RWPE2 (cell line): ENCODE data around the gene XPO6.
A peak's percentile ranks its signal among the peaks of the same experiment; 100 is the strongest.

Source experiments
- ATAC-seq: fragments of 200-7000 bp; cut with Tn5 transposase; 3 replicates; pipeline ENCODE4 v1.9.1; 2021; ENCODE audit warnings: low read depth
- DNase-seq: peaks from one replicate; pipeline ENCODE4 v3.0.0-alpha.2; 2020; ENCODE audit warnings: low spot score
- H3K27ac ChIP-seq: fragments of 450-650 bp; 2 replicates; pipeline ENCODE4 v1.5.1; 2017; ENCODE audit warnings: mild to moderate bottlenecking; ENCODE audit not compliant: poor library complexity, severe bottlenecking
- H3K27me3 ChIP-seq: fragments of 250-450 bp; sonication (Bioruptor Pico); 2 replicates; pipeline ENCODE4 v1.5.1; 2021; ENCODE audit warnings: mild to moderate bottlenecking, moderate library complexity; ENCODE audit not compliant: insufficient read depth, poor library complexity, severe bottlenecking
- H3K36me3 ChIP-seq: fragments of 250-450 bp; sonication (Bioruptor Pico); 2 replicates; pipeline ENCODE4 v1.5.1; 2020; ENCODE audit warnings: low read depth, mild to moderate bottlenecking, moderate library complexity
- H3K4me1 ChIP-seq: fragments of 250-450 bp; sonication (Bioruptor Pico); 2 replicates; pipeline ENCODE4 v1.5.1; 2021; ENCODE audit warnings: mild to moderate bottlenecking, moderate library complexity; ENCODE audit not compliant: insufficient read depth, poor library complexity, severe bottlenecking
- H3K4me3 ChIP-seq: fragments of 250-450 bp; sonication (Bioruptor Pico); 2 replicates; pipeline ENCODE4 v1.5.1; 2021; ENCODE audit warnings: mild to moderate bottlenecking, moderate library complexity; ENCODE audit not compliant: severe bottlenecking
- H3K9me3 ChIP-seq: fragments of 250-450 bp; sonication (Bioruptor Pico); 2 replicates; pipeline ENCODE4 v1.5.1; 2021; ENCODE audit warnings: mild to moderate bottlenecking, moderate library complexity; ENCODE audit not compliant: severe bottlenecking
- TF ChIP-seq, protein P1 (sequence below): fragments of 450-650 bp; IDR thresholded peaks from one replicate; pipeline ENCODE4 v1.5.1; 2017; ENCODE audit warnings: mild to moderate bottlenecking, moderate library complexity; ENCODE audit not compliant: poor library complexity, severe bottlenecking

XPO6 gene

DNA sequence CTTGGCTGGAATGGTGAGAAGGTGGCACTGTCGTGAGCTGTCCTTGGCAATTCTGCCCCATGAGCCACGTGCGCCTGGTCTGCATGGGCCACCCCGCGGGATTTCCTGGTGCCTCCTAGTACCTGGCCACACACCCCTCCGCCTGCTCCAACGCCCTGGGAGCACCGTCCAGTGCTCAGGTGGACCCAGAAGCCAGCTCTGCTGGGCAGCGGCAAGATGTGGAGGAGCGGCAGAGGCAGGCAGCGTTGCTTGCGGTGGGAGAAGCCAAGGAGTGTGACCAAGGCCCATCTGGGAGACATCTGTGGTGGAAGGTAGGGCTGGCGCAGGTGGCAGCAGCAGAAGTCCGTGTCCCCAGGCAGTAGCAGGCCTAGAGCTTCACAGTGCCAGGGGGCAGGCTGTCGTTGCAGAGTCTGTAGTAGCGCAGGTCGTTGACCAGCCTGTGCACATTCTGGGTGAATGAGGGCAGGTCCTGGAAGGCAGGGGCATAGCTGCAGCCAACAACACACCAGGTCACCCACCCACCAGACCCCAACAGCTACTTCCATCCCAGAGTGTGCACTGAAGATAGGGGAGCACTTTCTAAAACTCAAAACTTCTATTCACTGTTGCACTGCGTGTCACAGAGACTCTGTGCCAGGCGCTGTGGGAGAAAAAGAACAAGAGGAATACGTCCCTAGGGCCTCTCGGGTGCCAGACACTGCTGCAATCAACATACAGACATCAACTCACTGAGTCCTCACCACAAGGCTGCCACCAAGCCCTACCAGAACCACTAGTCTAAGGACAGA lies 113.4 kb downstream of the XPO6 start:
- Histone ChIP-seq H3K36me3 (peaks cover 56% of the 10 kb centered on the region), H3K27me3 (no peaks in the 10 kb centered on the region), H3K4me3 (no peak overlapping the region), H3K27ac (no peak overlapping the region), H3K9me3 (no peaks in the 10 kb centered on the region), H3K4me1 (no peaks in the 10 kb centered on the region)
- DNase-seq = no peak
- no peak for ATAC-seq
- TF ChIP-seq, protein P1, sequence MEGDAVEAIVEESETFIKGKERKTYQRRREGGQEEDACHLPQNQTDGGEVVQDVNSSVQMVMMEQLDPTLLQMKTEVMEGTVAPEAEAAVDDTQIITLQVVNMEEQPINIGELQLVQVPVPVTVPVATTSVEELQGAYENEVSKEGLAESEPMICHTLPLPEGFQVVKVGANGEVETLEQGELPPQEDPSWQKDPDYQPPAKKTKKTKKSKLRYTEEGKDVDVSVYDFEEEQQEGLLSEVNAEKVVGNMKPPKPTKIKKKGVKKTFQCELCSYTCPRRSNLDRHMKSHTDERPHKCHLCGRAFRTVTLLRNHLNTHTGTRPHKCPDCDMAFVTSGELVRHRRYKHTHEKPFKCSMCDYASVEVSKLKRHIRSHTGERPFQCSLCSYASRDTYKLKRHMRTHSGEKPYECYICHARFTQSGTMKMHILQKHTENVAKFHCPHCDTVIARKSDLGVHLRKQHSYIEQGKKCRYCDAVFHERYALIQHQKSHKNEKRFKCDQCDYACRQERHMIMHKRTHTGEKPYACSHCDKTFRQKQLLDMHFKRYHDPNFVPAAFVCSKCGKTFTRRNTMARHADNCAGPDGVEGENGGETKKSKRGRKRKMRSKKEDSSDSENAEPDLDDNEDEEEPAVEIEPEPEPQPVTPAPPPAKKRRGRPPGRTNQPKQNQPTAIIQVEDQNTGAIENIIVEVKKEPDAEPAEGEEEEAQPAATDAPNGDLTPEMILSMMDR = no peak

DNA sequence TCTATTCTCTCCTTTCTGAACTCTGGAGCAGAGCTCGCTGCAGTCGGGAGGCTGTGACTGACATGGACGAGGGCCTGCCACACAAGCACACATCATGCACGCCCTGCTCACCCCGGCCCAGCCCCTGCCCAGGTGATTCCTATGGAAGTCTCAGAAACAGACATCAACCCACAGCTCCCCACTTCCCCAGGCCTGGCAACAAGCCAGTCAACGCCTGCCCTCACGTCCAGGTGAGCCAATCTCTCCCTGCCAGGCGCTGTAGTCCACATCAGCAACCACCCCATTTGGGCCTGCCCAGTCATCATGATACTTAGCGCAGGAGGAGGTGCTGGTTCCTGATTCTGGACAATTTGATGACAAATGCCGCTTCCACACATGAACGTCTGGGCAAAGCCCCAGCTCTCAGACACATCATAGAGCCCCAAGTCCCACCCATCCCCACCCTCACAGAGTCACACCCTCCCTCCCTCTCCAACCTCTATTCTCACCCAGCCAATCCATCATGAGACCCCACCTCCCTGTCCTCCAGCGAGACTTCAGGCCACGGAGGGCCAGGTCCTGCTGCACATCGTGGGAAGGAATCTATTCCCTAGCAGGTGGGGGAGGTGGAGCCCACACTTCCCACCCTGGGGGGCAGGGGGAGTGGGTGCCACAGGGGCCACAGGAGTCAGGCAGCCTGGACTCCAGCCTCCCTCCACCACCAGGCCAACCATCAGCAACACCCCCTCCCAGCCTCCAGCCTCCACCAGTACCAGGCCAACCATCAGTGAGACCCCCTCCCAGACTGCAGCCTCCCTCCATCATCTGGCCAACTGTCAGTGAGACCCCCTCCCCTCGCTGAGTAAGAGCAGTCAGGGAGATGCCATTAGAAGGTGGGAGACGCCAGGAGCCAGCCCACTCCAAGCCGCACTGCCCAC lies 114.5 kb downstream of the XPO6 start:
- Histone ChIP-seq H3K27ac (no peak overlapping the region), H3K4me1 (no peaks in the 10 kb centered on the region), H3K9me3 (no peaks in the 10 kb centered on the region), H3K4me3 (no peak overlapping the region), H3K27me3 (no peaks in the 10 kb centered on the region), H3K36me3 (peaks cover 44% of the 10 kb centered on the region)
- TF ChIP-seq, protein P1 = no peak
- ATAC-seq (no peak), DNase-seq (no peak)

DNA sequence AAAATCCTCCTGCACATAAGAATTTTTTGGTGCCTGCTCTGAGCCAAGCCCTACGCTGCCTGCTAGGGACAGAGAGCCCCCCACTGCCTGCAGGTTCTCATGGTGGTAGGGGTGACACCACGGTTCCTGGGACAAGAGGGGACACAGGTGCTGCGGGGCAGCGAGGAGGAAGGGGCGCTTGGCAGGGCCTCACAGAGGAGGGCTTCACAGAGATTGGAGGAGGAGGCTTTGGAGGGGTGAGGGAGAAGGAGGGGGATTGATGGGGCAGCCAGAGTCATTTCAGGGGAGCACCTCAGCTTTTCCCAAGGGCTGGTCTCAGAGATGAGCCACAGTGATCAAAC lies 118.4 kb downstream of the XPO6 start:
- TF ChIP-seq, protein P1 = no peak
- H3K9me3 ChIP-seq = no peaks in the 10 kb centered on the region
- no peaks in the 10 kb centered on the region for H3K27me3 ChIP-seq
- no peak overlapping the region for H3K4me3 ChIP-seq
- no peaks in the 10 kb centered on the region for H3K4me1 ChIP-seq
- peak; percentile 23 for DNase-seq
- H3K36me3 ChIP-seq = peaks cover 11% of the 10 kb centered on the region; the same call in 1 of the 2 replicates
- no peak; the same call in 2 of the 3 replicates for ATAC-seq
- no peak overlapping the region for H3K27ac ChIP-seq

DNA sequence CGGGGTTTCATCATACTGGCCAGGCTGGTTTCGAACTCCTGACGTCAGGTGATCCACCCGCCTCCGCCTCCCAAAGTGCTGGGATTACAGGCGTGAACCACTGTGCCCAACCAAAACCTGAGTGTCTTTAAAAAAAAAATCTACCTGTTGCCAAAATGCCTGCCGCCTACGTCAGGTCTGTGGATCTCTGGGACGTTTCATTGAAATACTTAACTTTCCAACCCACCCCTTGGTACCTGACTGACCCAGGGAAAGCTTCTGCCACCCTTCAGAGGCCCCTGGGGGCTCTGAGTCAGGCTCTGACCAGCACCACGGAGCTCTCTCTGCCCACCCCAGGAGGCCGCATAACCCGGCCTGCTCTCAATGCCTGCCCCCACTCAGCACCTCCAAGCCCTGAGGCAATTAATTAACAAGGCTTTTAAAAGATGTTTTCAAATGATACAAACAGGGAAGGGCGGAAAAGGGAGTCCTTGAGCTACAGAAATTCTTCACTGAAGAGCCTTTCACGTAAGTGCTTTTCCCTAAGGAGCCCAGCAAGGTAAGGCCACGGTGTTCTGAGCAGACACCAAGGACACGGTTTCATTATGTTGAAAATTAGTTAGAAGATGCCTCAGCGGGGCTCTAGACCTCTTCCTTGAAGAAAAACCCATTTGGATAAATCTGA lies 118.9 kb downstream of the XPO6 start:
- no peak overlapping the region for H3K4me3 ChIP-seq
- DNase-seq (no peak), ATAC-seq (peak; percentile 41; the same call in 1 of the 3 replicates)
- TF ChIP-seq, protein P1 = no peak
- H3K27me3 ChIP-seq = no peaks in the 10 kb centered on the region
- no peak overlapping the region for H3K27ac ChIP-seq
- no peaks in the 10 kb centered on the region for H3K4me1 ChIP-seq
- H3K36me3 ChIP-seq = peaks cover 7% of the 10 kb centered on the region; the same call in 1 of the 2 replicates
- H3K9me3 ChIP-seq = no peaks in the 10 kb centered on the region
